GM18505 (cell line): ENCODE data around the gene KARS1.

ENCODE experiments used
- ATAC-seq: cut with Tn5 transposase; IDR thresholded peaks from one replicate; pipeline ENCODE4 v1.9.1; 2021; ENCODE audit not compliant: unreplicated experiment
- POLR2A ChIP-seq: IDR thresholded peaks from 4 replicates; pipeline ENCODE4 v1.6.1; 2011; ENCODE audit warnings: borderline replicate concordance; ENCODE audit not compliant: insufficient read depth, insufficient read length; ENCODE audit errors: extremely low read depth

KARS1 gene

DNA sequence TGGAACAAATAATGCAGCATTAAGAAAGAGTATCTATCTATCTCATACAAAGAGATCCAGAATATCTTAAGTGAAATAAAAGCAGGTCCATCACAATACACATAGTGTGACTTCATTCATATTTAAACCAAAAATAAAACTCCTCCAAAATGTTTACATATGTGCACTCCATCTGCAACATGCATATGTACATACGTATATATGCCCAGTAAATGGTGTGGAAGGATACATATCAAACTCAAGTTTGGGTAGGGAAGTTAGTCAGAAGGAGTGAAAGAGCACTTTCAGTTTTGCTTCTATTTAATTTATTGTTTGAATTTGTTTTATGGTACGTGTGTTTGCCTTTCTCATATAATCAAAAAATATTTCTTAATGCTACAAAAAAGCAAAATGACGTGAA lies 12.4 kb downstream of the KARS1 start:
- no peak for TF ChIP-seq POLR2A

DNA sequence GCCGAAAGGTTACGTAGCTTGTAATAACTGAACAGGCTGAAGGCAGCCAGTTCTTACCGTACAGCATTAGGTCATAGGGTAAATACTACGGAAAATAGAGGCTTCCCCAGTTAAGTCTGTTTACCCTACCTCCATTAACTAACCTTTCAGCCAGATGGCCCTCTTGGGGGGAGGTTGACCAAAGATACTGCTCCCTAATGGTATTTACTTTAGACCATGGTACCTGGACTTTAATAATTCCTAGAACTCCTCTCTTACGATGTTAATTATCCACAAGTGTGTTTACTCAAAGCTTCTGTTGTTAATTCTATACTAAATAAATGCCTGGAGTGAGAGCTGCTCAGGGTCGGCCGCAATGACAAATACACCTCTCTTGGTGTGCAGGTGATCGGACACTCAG lies 14.6 kb downstream of the KARS1 start:
- no peak for TF ChIP-seq POLR2A
- no peak for ATAC-seq

More for the DNA sequence above, 12.4 kb downstream of the KARS1 start:
- ATAC-seq, result no peak

DNA sequence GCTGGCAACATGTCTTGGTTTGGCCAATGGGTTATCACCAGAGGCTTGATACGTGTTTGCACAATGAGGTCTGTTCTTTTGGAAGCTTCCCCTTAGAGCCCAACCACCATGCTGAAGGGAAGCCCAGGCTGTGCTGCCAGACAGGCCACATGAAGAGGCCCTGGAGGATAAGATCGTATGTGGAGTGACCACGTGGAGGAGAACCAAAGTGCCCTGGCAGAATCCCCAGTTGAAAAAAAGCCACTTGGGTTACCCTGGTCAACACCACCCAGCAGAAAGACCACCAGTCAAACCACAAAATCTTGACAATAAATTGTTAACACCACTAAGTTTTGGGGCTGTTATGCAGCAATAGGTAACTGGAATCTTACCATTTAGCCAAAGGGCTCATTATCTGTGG lies 17.4 kb downstream of the KARS1 start:
- no peak for ATAC-seq
- TF ChIP-seq POLR2A, result no peak

DNA sequence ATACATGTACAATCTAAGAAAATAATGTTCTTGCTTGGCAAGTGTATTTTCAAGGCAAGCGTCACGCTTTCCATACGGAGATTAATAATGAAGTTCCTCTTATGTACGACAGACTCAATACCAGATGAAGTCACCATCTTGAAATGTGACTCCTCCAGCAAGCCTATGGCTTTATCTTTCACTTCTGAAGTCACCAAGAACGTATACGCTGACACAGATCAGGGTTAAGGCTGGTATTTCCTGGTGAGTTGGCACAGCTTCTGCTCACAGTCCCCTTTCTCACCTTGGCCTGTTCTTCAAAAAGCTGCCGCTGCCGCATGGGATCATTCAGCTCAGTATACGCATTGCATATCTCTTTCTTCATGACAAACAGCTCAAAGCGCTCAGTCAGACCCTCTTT lies 18.3 kb downstream of the KARS1 start:
- no peak for ATAC-seq
- no peak for TF ChIP-seq POLR2A

DNA sequence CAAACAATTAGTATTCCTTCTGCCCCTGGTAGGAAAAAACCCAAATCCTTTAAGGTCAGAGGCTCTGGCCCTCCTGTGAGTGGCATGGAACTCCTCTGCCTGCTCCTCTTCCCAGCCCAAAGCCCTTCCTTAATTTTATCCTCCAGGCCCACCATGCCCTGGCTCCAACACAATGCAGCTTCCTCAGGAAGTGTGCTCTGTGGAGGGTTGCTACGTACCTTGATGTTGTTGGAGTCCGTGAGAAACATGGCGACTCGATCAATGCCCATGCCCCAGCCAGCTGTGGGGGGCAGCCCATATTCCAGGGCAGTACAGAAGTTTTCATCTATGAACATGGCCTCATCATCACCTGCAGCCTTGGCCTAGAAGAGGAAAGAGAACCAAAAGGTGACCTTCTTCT lies 19.1 kb downstream of the KARS1 start:
- no peak for ATAC-seq
- TF ChIP-seq POLR2A, result no peak

GRCh38 chr16:75627851-75628250 lies 19.6 kb downstream of the KARS1 start:
- ATAC-seq, result no peak
- TF ChIP-seq POLR2A, result no peak

DNA sequence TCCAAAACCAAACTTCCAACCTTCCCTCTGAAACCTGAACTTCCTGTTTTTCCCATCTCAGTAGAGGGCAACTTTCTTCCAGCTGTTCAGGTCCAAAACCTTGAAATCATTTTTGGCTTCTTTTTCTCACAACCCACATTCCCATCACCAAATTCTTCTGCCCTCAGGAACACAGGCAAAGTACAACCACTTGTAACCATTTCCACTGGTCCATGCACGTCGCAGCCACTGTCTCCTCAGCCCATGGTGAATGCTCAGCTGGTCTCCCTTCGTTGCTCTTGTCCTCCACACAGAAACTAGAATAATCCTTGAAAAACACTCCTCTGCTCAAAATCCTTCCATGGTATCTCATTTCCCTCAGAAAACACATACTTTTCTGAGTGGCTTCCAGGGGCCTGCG lies 20.7 kb downstream of the KARS1 start:
- ATAC-seq, result no peak
- no peak for TF ChIP-seq POLR2A

- no peak for TF ChIP-seq POLR2A
- no peak for ATAC-seq
Observed at GRCh38 chr16:75624921-75625334, 22.5 kb downstream of the KARS1 start.

GRCh38 chr16:75622761-75623605 lies 24.5 kb downstream of the KARS1 start, which contains the start of gene ADAT1:
Gene ADAT1 (minus strand): TSS chr16:75623281. CDS start chr16:75620799, 2,482 bp downstream.
- TF ChIP-seq POLR2A, result peak; percentile 93
- ATAC-seq, result peak; percentile 91

GRCh38 chr16:75621170-75621477 lies 26.3 kb downstream of the KARS1 start:
- no peak for ATAC-seq
- TF ChIP-seq POLR2A, result no peak

GRCh38 chr16:75620326-75621169 lies 26.9 kb downstream of the KARS1 start:
- ATAC-seq, result no peak
- peak; percentile 18 for TF ChIP-seq POLR2A

GRCh38 chr16:75618780-75619179 lies 28.7 kb downstream of the KARS1 start:
- TF ChIP-seq POLR2A, result no peak
- ATAC-seq, result no peak

DNA sequence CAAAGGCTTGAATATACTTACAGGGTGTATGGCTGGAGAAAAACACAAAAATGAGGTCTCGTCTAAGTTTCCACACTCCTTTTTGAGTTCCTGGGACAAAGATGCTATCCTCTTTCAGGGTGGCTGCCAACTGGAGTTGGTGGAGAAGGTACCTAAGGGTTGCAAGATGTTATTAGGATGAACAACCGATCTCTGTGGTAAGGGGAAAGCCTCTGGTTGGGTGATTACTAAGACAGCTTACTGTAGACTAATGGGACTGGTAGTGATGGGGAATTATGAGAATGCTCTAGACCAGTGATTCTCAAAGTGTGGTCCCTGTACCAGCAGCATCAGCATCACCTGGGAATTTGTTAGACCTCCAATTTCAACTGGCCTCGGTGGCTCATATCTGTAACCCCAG lies 30.3 kb downstream of the KARS1 start:
- ATAC-seq, result no peak
- no peak for TF ChIP-seq POLR2A
